ENCODE measurements around the gene SLC6A19. TPM values are rescaled to one million over a fixed set of nuclear protein-coding genes. Genes with fewer than 3 reads are reported as not detected.

The SLC6A19 gene
- total and polyA plus RNA-seq, 10 of the 15 experiments (the other 5 are each of a cell fraction or from before 2014, with no cell fraction given) = 0.01 to 0.03 TPM; not detected in 8

DNA sequence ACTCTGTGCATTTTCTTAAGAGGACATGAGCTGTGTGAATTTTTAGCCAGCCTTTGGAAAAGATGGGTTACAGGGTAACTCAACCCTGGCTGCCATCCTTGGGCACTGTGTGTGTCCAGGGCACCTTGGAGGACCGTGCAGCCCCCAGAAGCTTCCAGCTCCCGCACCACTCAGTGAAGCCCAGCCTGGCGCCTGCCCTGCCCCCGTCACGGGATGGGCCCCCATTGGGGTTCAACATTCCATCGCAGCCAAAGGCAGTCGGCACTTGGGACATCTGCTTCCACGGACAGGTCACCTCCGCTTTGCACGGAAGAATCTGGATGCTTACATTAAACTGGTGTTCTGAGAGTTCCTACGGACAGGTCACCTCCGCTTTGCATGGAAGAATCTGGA is 21.9 kb downstream of the SLC6A19 start:
- ChIA-PET POLR2A (no interaction called here), RAD21 (ENCODE audit: unreplicated experiment) (no interaction called here), CTCF (no interaction called here), SMC1A (ENCODE audit: uncharacterized antibody, unreplicated experiment) (no interaction called here)
- WGBS (ENCODE audit: insufficient coverage, insufficient replicate concordance, low lambda C conversion rate, missing lambda C conversion rate) = 66% methylated on average over 12 of the region's 12 CpGs
- TF ChIP-seq CHD1 (IDR thresholded peaks at IDR 0.05; ENCODE audit: low read depth, low read length) = no peak
- TF ChIP-seq IRF4 (IDR thresholded peaks at IDR 0.05; ENCODE audit: low read depth, low read length) = no peak
- TF ChIP-seq SUZ12 (IDR thresholded peaks at IDR 0.05; ENCODE audit: unreplicated experiment) = no peak
- TF ChIP-seq NR2C2 (IDR thresholded peaks at IDR 0.05; ENCODE audit: borderline replicate concordance, control insufficient read depth, insufficient read length, low read depth) = no peak
- TF ChIP-seq WRNIP1 (IDR thresholded peaks at IDR 0.05; ENCODE audit: borderline replicate concordance, low read depth, low read length) = no peak
- Histone ChIP-seq H2AFZ (ENCODE audit: control insufficient read depth, low read depth, low read length) (no peak overlapping the region), H3K9ac (ENCODE audit: control insufficient read depth, insufficient read depth, low read length) (no peak overlapping the region), H3K36me3 (ENCODE audit: control insufficient read depth in 2 of 2, insufficient read depth in 2 of 2, low read length in 1 of 2) (no peaks in the 10 kb centered on the region), H3K4me3 (no peak overlapping the region), H3K9me3 (replicated peaks; ENCODE audit: control insufficient read depth, insufficient read depth, low read length) (no peaks in the 10 kb centered on the region; the same call in 2 of the 3 replicates), H3K27ac (ENCODE audit: control insufficient read depth, insufficient read depth) (no peak overlapping the region), H3K4me1 (ENCODE audit: control insufficient read depth, insufficient read depth, low read length) (no peaks in the 10 kb centered on the region), H4K20me1 (ENCODE audit: control insufficient read depth, insufficient read depth) (no peaks in the 10 kb centered on the region), H3K79me2 (ENCODE audit: control insufficient read depth, insufficient read depth, low read length) (no peaks in the 10 kb centered on the region), H3K27me3 (replicated peaks in 1 of 2; ENCODE audit: control insufficient read depth in 2 of 2, insufficient read depth in 2 of 2, low read length in 1 of 2) (no peaks in the 10 kb centered on the region; a peak in 1 of 4 replicates), H3K4me2 (ENCODE audit: control insufficient read depth, insufficient read depth) (no peak overlapping the region)
- DNase-seq (ENCODE audit: low read depth, low spot score) = no peak
- no TSS peak for BruUV-seq (replicated peaks)
- in situ Hi-C loops (cut with MboI) = no loop called here
- intact Hi-C loops (cut with micrococcal nuclease; ENCODE audit: unreplicated experiment) = no loop called here
- FAIRE-seq = no peak
- no peak for ATAC-seq

DNA sequence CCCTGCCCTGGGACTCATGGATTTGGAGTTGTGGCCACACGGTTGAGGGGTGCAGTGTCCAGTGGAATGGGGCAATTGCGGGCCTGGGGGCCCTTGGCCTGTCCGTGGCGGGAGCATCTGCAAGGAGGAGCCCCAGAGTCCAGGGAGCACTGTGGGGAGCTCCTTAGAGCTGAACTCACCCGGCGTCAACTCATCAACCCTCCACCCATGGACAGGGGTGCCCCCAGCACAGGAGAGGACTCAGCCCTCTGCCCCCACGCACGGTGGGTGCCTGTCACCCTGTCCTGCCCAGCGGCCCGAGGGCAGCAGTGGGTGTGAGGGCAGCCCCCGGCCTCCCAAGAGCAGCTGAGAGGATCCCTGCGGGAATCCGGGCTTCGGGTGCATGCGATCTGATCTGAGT is 23.2 kb downstream of the SLC6A19 start:
- Histone ChIP-seq H4K20me1 (ENCODE audit: control insufficient read depth, insufficient read depth) (no peaks in the 10 kb centered on the region), H3K9me3 (replicated peaks; ENCODE audit: control insufficient read depth, insufficient read depth, low read length) (no peaks in the 10 kb centered on the region; the same call in 2 of the 3 replicates), H3K36me3 (ENCODE audit: control insufficient read depth in 2 of 2, insufficient read depth in 2 of 2, low read length in 1 of 2) (no peaks in the 10 kb centered on the region), H3K4me2 (ENCODE audit: control insufficient read depth, insufficient read depth) (no peak overlapping the region), H3K27me3 (replicated peaks in 1 of 2; ENCODE audit: control insufficient read depth in 2 of 2, insufficient read depth in 2 of 2, low read length in 1 of 2) (no peaks in the 10 kb centered on the region; a peak in 1 of 4 replicates), H3K4me3 (no peak overlapping the region), H3K9ac (ENCODE audit: control insufficient read depth, insufficient read depth, low read length) (no peak overlapping the region), H3K4me1 (ENCODE audit: control insufficient read depth, insufficient read depth, low read length) (no peaks in the 10 kb centered on the region), H3K79me2 (ENCODE audit: control insufficient read depth, insufficient read depth, low read length) (no peaks in the 10 kb centered on the region), H2AFZ (ENCODE audit: control insufficient read depth, low read depth, low read length) (no peak overlapping the region), H3K27ac (ENCODE audit: control insufficient read depth, insufficient read depth) (no peak overlapping the region)
- in situ Hi-C loops (cut with MboI) = no loop called here
- WGBS (ENCODE audit: insufficient coverage, insufficient replicate concordance, low lambda C conversion rate, missing lambda C conversion rate) = 38% methylated on average over 15 of the region's 15 CpGs
- no TSS peak for BruUV-seq (replicated peaks)
- POLR2A ChIA-PET = no interaction called here
- FAIRE-seq = no peak
- intact Hi-C loops (cut with micrococcal nuclease; ENCODE audit: unreplicated experiment) = no loop called here
- no peak for DNase-seq (ENCODE audit: low read depth, low spot score)
- CTCF ChIA-PET = interaction anchor here (0.6 kb wide), 1 partner anchor 326 kb away, joined by 4 read pairs; no protein-coding TSS in a partner anchor
- RAD21 ChIA-PET (ENCODE audit: unreplicated experiment) = no interaction called here
- no peak for ATAC-seq
- SMC1A ChIA-PET (ENCODE audit: uncharacterized antibody, unreplicated experiment) = no interaction called here
- TF ChIP-seq CBX5 (IDR thresholded peaks at IDR 0.05; ENCODE audit: low read depth) (no peak), MAX (IDR thresholded peaks at IDR 0.05; ENCODE audit: low read depth, low read length) (no peak), BCL3 (IDR thresholded peaks at IDR 0.05; ENCODE audit: borderline replicate concordance, insufficient read depth, low read depth, low read length, poor library complexity, severe bottlenecking) (no peak), SKIL (IDR thresholded peaks at IDR 0.05; ENCODE audit: low read depth, poor library complexity, severe bottlenecking) (no peak), PML (IDR thresholded peaks at IDR 0.05; ENCODE audit: low read length) (no peak), IKZF2 (IDR thresholded peaks at IDR 0.05) (no peak), SMARCA5 (IDR thresholded peaks at IDR 0.05) (no peak), BHLHE40 (IDR thresholded peaks at IDR 0.05; ENCODE audit: borderline replicate concordance in 1 of 2, low read depth in 2 of 2, low read length in 1 of 2) (no peak), SPI1 (IDR thresholded peaks at IDR 0.05; ENCODE audit: borderline replicate concordance, insufficient read depth, low read depth, low read length) (no peak), FOXK2 (IDR thresholded peaks at IDR 0.05) (no peak), SRF (IDR thresholded peaks at IDR 0.05; ENCODE audit: low read depth in 2 of 2, low read length in 2 of 2) (no peak)

Data from GM12878 (cell line).